MM.1S (cell line): ENCODE measurements around the gene ANXA2.

ENCODE experiments used
- DNase-seq: peaks from one replicate; pipeline ENCODE4 v3.0.0-alpha.2; 2015
- H2AFZ ChIP-seq: fragments of 300-600 bp; sonication (generic); 2 replicates; pipeline ENCODE4 v1.6.0; 2016; ENCODE audit warnings: antibody characterized with exemption, low read length
- H3F3A ChIP-seq: fragments of 300-600 bp; sonication (generic); 2 replicates; pipeline ENCODE4 v1.6.1; 2016; ENCODE audit warnings: mild to moderate bottlenecking, antibody characterized with exemption, low read length, moderate library complexity, mixed read lengths; ENCODE audit not compliant: insufficient read depth
- H3K27ac ChIP-seq: fragments of 300-600 bp; sonication (generic); 2 replicates; pipeline ENCODE4 v1.5.1; 2016; ENCODE audit warnings: mild to moderate bottlenecking, low read length
- H3K27me3 ChIP-seq: fragments of 300-600 bp; sonication (generic); replicated peaks from 2 replicates; pipeline ENCODE4 v1.6.0; 2016; ENCODE audit warnings: low read length; ENCODE audit not compliant: insufficient read depth
- H3K36me3 ChIP-seq: fragments of 300-600 bp; sonication (generic); replicated peaks from 2 replicates; pipeline ENCODE4 v1.6.1; 2016; ENCODE audit warnings: mild to moderate bottlenecking, low read length, mixed read lengths; ENCODE audit not compliant: insufficient read depth
- H3K4me1 ChIP-seq: fragments of 300-600 bp; sonication (generic); 2 replicates; pipeline ENCODE4 v1.6.1; 2016; ENCODE audit warnings: low read length, mixed read lengths
- H3K4me2 ChIP-seq: fragments of 300-600 bp; sonication (generic); 2 replicates; pipeline ENCODE4 v1.6.0; 2016; ENCODE audit warnings: low read depth, low read length
- H3K4me3 ChIP-seq: fragments of 300-600 bp; sonication (generic); 2 replicates; pipeline ENCODE4 v1.5.1; 2016; ENCODE audit warnings: low read length, mixed read lengths
- H3K79me2 ChIP-seq: fragments of 300-600 bp; sonication (generic); 2 replicates; pipeline ENCODE4 v1.6.1; 2016; ENCODE audit warnings: mixed run types, low read length, mixed read lengths
- H3K9ac ChIP-seq: fragments of 300-600 bp; sonication (generic); 2 replicates; pipeline ENCODE4 v1.6.1; 2016; ENCODE audit warnings: low read length, mixed read lengths
- H3K9me2 ChIP-seq: fragments of 300-600 bp; sonication (generic); replicated peaks from 2 replicates; pipeline ENCODE4 v1.6.1; 2016; ENCODE audit warnings: mild to moderate bottlenecking, low read length, mixed read lengths; ENCODE audit not compliant: insufficient read depth
- H3K9me3 ChIP-seq: fragments of 300-600 bp; sonication (generic); replicated peaks from 2 replicates; pipeline ENCODE4 v1.6.1; 2016; ENCODE audit warnings: mild to moderate bottlenecking, low read length, mixed read lengths; ENCODE audit not compliant: insufficient read depth
- H4K20me1 ChIP-seq: fragments of 300-600 bp; sonication (generic); 2 replicates; pipeline ENCODE4 v1.6.1; 2016; ENCODE audit warnings: mild to moderate bottlenecking, low read length, moderate library complexity, mixed read lengths; ENCODE audit not compliant: insufficient read depth
- EZH2 ChIP-seq: fragments of 300-600 bp; sonication (generic); optimal IDR thresholded peaks from 2 replicates; pipeline ENCODE3; 2017; ENCODE audit warnings: low read depth, mild to moderate bottlenecking, antibody characterized with exemption, low read length, mixed read lengths
- EZH2phosphoT487 ChIP-seq: fragments of 300-600 bp; sonication (generic); IDR thresholded peaks from 2 replicates; pipeline ENCODE4 v1.6.1; 2018; ENCODE audit warnings: antibody characterized with exemption, low read length
- TF ChIP-seq, protein P1 (sequence below): fragments of 300-600 bp; sonication (generic); IDR thresholded peaks from 2 replicates; pipeline ENCODE4 v1.5.1; 2016; ENCODE audit warnings: antibody characterized with exemption, low read length, mixed read lengths

The ANXA2 gene

DNA sequence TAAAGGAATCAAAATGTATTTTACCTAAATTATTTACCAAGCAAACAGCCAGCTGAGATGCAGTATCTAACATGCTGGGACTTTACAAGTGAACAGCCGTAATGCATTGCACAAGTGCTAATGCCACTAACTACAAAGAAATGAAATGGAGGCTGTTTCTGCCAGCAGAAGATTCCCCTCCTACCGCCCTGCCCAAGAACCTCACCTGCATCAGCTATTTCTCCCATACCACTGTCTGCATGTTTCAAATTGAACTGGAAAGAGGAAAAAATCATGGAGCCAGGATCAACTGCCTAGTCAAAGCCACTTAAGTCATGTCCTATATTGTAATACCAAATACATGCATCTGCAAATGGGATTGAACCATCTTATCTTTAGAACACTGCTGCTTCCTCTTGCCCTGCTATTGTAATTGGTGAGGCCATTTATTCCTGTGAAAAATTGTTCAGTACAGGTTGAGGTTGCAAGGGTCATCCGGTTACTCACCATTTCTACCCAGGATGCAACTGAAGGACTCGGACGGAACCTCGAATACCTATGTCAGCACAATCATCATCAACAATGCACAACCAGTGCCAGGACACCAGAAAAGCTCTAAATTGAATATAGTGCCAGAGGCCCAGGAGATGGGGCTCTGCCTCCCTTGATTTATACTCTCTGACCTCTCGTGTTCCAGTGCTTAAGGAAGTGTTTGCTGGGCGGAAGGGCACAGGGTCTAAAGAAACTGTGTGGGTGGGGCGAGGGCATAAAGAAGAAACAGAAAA is 27.5 kb downstream of the ANXA2 start:
- no peaks in the 10 kb centered on the region for H3K4me1 ChIP-seq
- no peak overlapping the region for H3K27ac ChIP-seq
- H3K36me3 ChIP-seq = peaks cover 5% of the 10 kb centered on the region; the same call in 1 of the 2 replicates
- H3K9me2 ChIP-seq = no peaks in the 10 kb centered on the region
- no peaks in the 10 kb centered on the region for H4K20me1 ChIP-seq
- no peak for DNase-seq
- peaks cover 31% of the 10 kb centered on the region for H3K79me2 ChIP-seq
- no peaks in the 10 kb centered on the region for H3K27me3 ChIP-seq
- H3K9ac ChIP-seq = no peak overlapping the region
- no peak overlapping the region for H3K4me3 ChIP-seq
- TF ChIP-seq EZH2phosphoT487 = no peak
- TF ChIP-seq, protein P1, sequence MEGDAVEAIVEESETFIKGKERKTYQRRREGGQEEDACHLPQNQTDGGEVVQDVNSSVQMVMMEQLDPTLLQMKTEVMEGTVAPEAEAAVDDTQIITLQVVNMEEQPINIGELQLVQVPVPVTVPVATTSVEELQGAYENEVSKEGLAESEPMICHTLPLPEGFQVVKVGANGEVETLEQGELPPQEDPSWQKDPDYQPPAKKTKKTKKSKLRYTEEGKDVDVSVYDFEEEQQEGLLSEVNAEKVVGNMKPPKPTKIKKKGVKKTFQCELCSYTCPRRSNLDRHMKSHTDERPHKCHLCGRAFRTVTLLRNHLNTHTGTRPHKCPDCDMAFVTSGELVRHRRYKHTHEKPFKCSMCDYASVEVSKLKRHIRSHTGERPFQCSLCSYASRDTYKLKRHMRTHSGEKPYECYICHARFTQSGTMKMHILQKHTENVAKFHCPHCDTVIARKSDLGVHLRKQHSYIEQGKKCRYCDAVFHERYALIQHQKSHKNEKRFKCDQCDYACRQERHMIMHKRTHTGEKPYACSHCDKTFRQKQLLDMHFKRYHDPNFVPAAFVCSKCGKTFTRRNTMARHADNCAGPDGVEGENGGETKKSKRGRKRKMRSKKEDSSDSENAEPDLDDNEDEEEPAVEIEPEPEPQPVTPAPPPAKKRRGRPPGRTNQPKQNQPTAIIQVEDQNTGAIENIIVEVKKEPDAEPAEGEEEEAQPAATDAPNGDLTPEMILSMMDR = no peak
- no peak for TF ChIP-seq EZH2
- no peak overlapping the region for H2AFZ ChIP-seq
- H3K9me3 ChIP-seq = no peaks in the 10 kb centered on the region
- H3K4me2 ChIP-seq = no peak overlapping the region
- no peaks in the 10 kb centered on the region for H3F3A ChIP-seq

DNA sequence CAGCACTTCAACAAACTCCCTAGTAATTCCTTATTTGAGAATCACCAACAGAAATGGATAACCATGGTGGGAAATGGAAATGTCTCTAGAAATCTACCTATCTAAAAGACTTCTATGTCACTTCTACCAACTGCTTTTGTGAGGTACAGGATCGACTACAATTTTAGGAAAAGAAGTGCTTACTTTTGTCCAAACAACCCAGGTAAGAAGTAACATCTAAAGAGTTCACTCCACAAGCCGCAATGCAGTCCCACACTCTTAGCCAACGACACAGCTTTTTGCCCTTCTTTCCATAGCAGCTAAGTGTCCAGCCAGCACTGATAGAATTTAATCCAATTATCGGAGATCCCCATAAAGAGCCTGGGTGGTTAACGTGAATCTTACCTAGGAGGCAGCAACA is 28.1 kb downstream of the ANXA2 start:
- peaks cover 31% of the 10 kb centered on the region for H3K79me2 ChIP-seq
- no peak overlapping the region for H2AFZ ChIP-seq
- no peaks in the 10 kb centered on the region for H3K27me3 ChIP-seq
- TF ChIP-seq EZH2 (no peak), EZH2phosphoT487 (no peak)
- no peaks in the 10 kb centered on the region for H4K20me1 ChIP-seq
- DNase-seq = no peak
- no peaks in the 10 kb centered on the region for H3K4me1 ChIP-seq
- H3F3A ChIP-seq = no peaks in the 10 kb centered on the region; the same call in 1 of the 2 replicates
- H3K9me2 ChIP-seq = no peaks in the 10 kb centered on the region
- H3K9ac ChIP-seq = no peak overlapping the region
- H3K4me3 ChIP-seq = no peak overlapping the region
- H3K27ac ChIP-seq = no peak overlapping the region
- H3K36me3 ChIP-seq = peaks cover 5% of the 10 kb centered on the region; the same call in 1 of the 2 replicates
- H3K4me2 ChIP-seq = no peak overlapping the region
- H3K9me3 ChIP-seq = no peaks in the 10 kb centered on the region

DNA sequence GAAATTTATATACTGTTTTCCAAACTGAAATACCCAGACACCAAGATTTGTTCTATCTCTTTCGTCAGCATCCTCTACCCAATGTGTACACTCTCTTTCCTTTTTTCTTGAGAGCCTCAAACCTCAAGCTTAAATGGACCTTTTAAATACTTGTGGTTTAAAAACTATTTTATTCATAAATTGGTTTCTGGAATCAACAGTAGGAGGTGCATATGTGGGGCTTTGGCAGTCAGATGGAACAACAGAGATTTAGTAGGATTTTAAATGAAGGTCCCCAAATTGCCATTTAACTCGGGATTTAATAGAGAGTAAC is 33.2 kb downstream of the ANXA2 start:
- Histone ChIP-seq H4K20me1 (no peaks in the 10 kb centered on the region), H3F3A (no peaks in the 10 kb centered on the region; the same call in 1 of the 2 replicates), H3K4me2 (no peak overlapping the region), H3K9me2 (no peaks in the 10 kb centered on the region), H3K27me3 (no peaks in the 10 kb centered on the region), H3K27ac (no peak overlapping the region), H2AFZ (no peak overlapping the region), H3K4me1 (no peaks in the 10 kb centered on the region), H3K9ac (no peak overlapping the region), H3K36me3 (no peaks in the 10 kb centered on the region; the same call in none of the 2 replicates), H3K9me3 (no peaks in the 10 kb centered on the region), H3K79me2 (0 out of 2 replicates have a peak, but pooled peaks cover 8% of the 10 kb centered on the region), H3K4me3 (no peak overlapping the region)
- no peak for DNase-seq
- TF ChIP-seq EZH2phosphoT487 (no peak), EZH2 (no peak)

DNA sequence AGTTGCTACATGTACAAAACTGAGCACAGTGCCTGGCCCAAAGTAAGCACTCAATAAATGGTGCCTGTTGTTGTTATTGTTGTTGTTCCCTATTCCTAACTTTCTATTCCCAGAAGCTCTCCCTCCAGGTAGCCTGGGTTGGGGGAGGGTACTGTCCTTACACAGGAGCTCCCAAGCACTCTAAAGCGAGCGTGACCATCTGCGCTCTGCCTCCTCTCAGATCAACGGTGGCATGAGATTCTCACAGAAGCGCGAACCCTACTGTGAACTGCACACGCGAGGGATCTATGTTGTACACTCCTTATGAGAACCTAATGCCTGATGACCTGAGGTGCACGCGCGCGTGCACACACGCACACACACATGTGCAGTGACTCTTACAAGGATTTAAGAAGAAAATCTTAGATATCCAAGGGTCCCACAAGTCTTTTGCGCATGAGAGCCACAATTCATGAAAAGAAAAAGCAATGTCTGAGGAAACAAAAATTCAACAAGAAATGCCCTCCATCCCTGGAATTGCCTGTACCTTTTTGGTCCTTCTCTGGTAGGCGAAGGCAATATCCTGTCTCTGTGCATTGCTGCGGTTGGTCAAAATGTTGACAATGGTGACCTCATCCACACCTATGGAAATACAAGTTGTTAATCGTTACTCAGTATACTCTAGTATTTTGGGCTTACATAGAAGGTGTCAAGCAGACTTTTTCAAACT is 33.7 kb downstream of the ANXA2 start:
- no peaks in the 10 kb centered on the region for H3K4me1 ChIP-seq
- 0 out of 2 replicates have a peak, but pooled peaks cover 9% of the 10 kb centered on the region for H3K79me2 ChIP-seq
- no peak for DNase-seq
- no peak overlapping the region for H3K4me2 ChIP-seq
- TF ChIP-seq, protein P1 = no peak
- no peak for TF ChIP-seq EZH2
- TF ChIP-seq EZH2phosphoT487 = no peak
- no peak overlapping the region for H3K9ac ChIP-seq
- H4K20me1 ChIP-seq = no peaks in the 10 kb centered on the region
- H3K27me3 ChIP-seq = no peaks in the 10 kb centered on the region
- H3K4me3 ChIP-seq = no peak overlapping the region
- H3F3A ChIP-seq = no peaks in the 10 kb centered on the region; the same call in 1 of the 2 replicates
- H3K9me2 ChIP-seq = no peaks in the 10 kb centered on the region
- no peaks in the 10 kb centered on the region for H3K9me3 ChIP-seq
- no peak overlapping the region for H3K27ac ChIP-seq
- no peaks in the 10 kb centered on the region; the same call in none of the 2 replicates for H3K36me3 ChIP-seq
- no peak overlapping the region for H2AFZ ChIP-seq
